HCT116 (cell line): ENCODE results near the gene ARL2BP. TPM values are rescaled to one million over a fixed set of nuclear protein-coding genes. Genes with fewer than 3 reads are reported as not detected.

Experiments used
- ATAC-seq: fragments of 200-7000 bp; cut with Tn5 transposase; 2 replicates; pipeline ENCODE4 v1.9.1; 2020; ENCODE audit warnings: mild to moderate bottlenecking, moderate library complexity
- BruUV-seq: library from RNA; stranded (reverse); fragments of 400-500 nt; replicated peaks from 2 replicates; lab custom pipeline; 2021; lab: Mats Ljungman, UMichigan
- CTCF ChIA-PET: fragments of 300-600 bp; sonication (Branson Sonifier 250); formaldehyde crosslinking; loops from one replicate; lab custom pipeline; 2021; ENCODE audit warnings: antibody characterized with exemption; lab: Charles Lee
- POLR2A ChIA-PET: fragments of 300-600, 350-600 bp; sonication (Branson Sonifier 250); formaldehyde crosslinking; loops from one replicate; lab custom pipeline; 2021; ENCODE audit warnings: antibody characterized with exemption; lab: Charles Lee
- RAD21 ChIA-PET, 2 experiments: fragments of 300-600 bp; sonication (Branson Sonifier 250); formaldehyde crosslinking; loops; one replicate each; lab custom pipeline; 2023; ENCODE audit warnings: low total read pairs in 2 of 2; ENCODE audit not compliant: uncharacterized antibody in 2 of 2, unreplicated experiment in 2 of 2, low non-redundant PET in 1 of 2; lab: Charles Lee
- DNase-seq: peaks from one replicate; pipeline ENCODE4 v3.0.0-alpha.2; 2010; ENCODE audit warnings: low read depth, low spot score
- H2AFZ ChIP-seq: fragments of 200-600 bp; shearing (Covaris generic), sonication (generic); 2 replicates; pipeline ENCODE4 v1.6.1; 2017; ENCODE audit warnings: low read depth, mixed run types, mixed read lengths, antibody characterized with exemption, low read length; ENCODE audit not compliant: poor library complexity, severe bottlenecking
- H3K27ac ChIP-seq: 2 replicates; pipeline ENCODE4 v1.5.1; 2012; ENCODE audit warnings: low read depth, low read length
- H3K27me3 ChIP-seq: fragments of 200-600 bp; sonication (generic); 2 replicates; pipeline ENCODE4 v1.6.1; 2016; ENCODE audit warnings: mixed run types, low read length, mixed read lengths; ENCODE audit not compliant: insufficient read depth
- H3K36me3 ChIP-seq, 2 experiments: fragments of 200-500 bp in 1 of 2; fragments of 200-600 bp in 1 of 2; sonication (Bioruptor generic) in 1 of 2; sonication (generic) in 1 of 2; 2 replicates each; pipeline versions ENCODE4 v1.5.1 to v1.6.1; 2014 to 2016; ENCODE audit warnings: low read length in 2 of 2, inconsistent platforms in 1 of 2, mixed read lengths in 1 of 2, mixed run types in 1 of 2; ENCODE audit not compliant: insufficient read depth in 2 of 2, control insufficient read depth in 1 of 2
- H3K4me1 ChIP-seq, 2 experiments: fragments of 200-600 bp in 1 of 2; sonication (generic) in 1 of 2; 2 replicates each; pipeline versions ENCODE4 v1.5.1 to v1.6.1; 2012 to 2017; ENCODE audit warnings: low read length in 2 of 2, inconsistent platforms in 1 of 2, mild to moderate bottlenecking in 1 of 2, mixed read lengths in 1 of 2, mixed run types in 1 of 2, moderate library complexity in 1 of 2; ENCODE audit not compliant: insufficient read depth in 2 of 2, control insufficient read depth in 1 of 2
- H3K4me2 ChIP-seq: fragments of 200-600 bp; sonication (generic); 2 replicates; pipeline ENCODE4 v1.6.1; 2017; ENCODE audit warnings: mixed run types, low read length, mixed read lengths
- H3K4me3 ChIP-seq, 2 experiments: fragments of 200-600 bp in 1 of 2; sonication (generic) in 1 of 2; replicated peaks in 1 of 2; 2 replicates each; pipeline ENCODE4 v1.5.1; 2011 to 2016; ENCODE audit warnings: low read length in 2 of 2, control low read depth in 1 of 2, low read depth in 1 of 2, mild to moderate bottlenecking in 1 of 2, mixed read lengths in 1 of 2, mixed run types in 1 of 2
- H3K79me2 ChIP-seq: fragments of 200-600 bp; sonication (generic); 2 replicates; pipeline ENCODE4 v1.6.1; 2017; ENCODE audit warnings: mild to moderate bottlenecking, mixed run types, low read length, moderate library complexity, mixed read lengths; ENCODE audit not compliant: insufficient read depth
- H3K9ac ChIP-seq: fragments of 200-600 bp; sonication (generic); 2 replicates; pipeline ENCODE4 v1.6.1; 2016; ENCODE audit warnings: low read length, mixed read lengths
- H3K9me2 ChIP-seq: fragments of 200-600 bp; sonication (generic), shearing (Covaris generic); 2 replicates; pipeline ENCODE4 v1.6.1; 2017; ENCODE audit warnings: mixed run types, mild to moderate bottlenecking, moderate library complexity; ENCODE audit not compliant: insufficient read depth
- H3K9me3 ChIP-seq, 2 experiments: fragments of 200-500 bp in 1 of 2; fragments of 200-600 bp in 1 of 2; sonication (Bioruptor generic) in 1 of 2; sonication (generic) in 1 of 2; 2 replicates each; pipeline ENCODE4 v1.6.1; 2014 to 2017; ENCODE audit warnings: low read length in 2 of 2, mixed read lengths in 2 of 2, inconsistent platforms in 1 of 2, low read depth in 1 of 2, mild to moderate bottlenecking in 1 of 2, mixed run types in 1 of 2, moderate library complexity in 1 of 2; ENCODE audit not compliant: control insufficient read depth in 1 of 2, insufficient read depth in 1 of 2
- H4K20me1 ChIP-seq: fragments of 200-600 bp; sonication (generic), shearing (Covaris generic); 2 replicates; pipeline ENCODE4 v1.6.1; 2017; ENCODE audit warnings: mixed run types, mild to moderate bottlenecking, moderate library complexity; ENCODE audit not compliant: insufficient read depth
- CEBPB ChIP-seq: IDR thresholded peaks from 2 replicates; pipeline ENCODE4 v1.6.1; 2012; ENCODE audit warnings: low read depth
- EGR1 ChIP-seq: IDR thresholded peaks from 2 replicates; pipeline ENCODE4 v1.6.1; 2012; ENCODE audit warnings: low read depth
- ELF1 ChIP-seq: IDR thresholded peaks from 2 replicates; pipeline ENCODE4 v1.6.1; 2012; ENCODE audit warnings: low read depth, borderline replicate concordance
- EZH2 ChIP-seq: fragments of 200-600 bp; sonication (generic); IDR thresholded peaks from 2 replicates; pipeline ENCODE4 v1.6.1; 2017; ENCODE audit warnings: antibody characterized with exemption, mixed run types
- JUND ChIP-seq: IDR thresholded peaks from 2 replicates; pipeline ENCODE4 v1.6.1; 2012
- POLR2A ChIP-seq: IDR thresholded peaks from 2 replicates; pipeline ENCODE4 v1.7.0; 2011; ENCODE audit warnings: borderline replicate concordance; ENCODE audit not compliant: insufficient read depth, insufficient read length; ENCODE audit errors: extremely low read depth
- POLR2AphosphoS5 ChIP-seq: IDR thresholded peaks from 2 replicates; pipeline ENCODE4 v1.6.1; 2011; ENCODE audit warnings: mild to moderate bottlenecking, low read depth, low read length, moderate library complexity
- RAD21 ChIP-seq: IDR thresholded peaks from 2 replicates; pipeline ENCODE4 v1.6.1; 2012; ENCODE audit warnings: low read depth, mild to moderate bottlenecking
- SP1 ChIP-seq: IDR thresholded peaks from 2 replicates; pipeline ENCODE4 v1.6.1; 2012; ENCODE audit warnings: low read depth
- SRF ChIP-seq: IDR thresholded peaks from 2 replicates; pipeline ENCODE4 v1.6.1; 2012; ENCODE audit warnings: low read depth
- TCF7L2 ChIP-seq: IDR thresholded peaks from 2 replicates; pipeline ENCODE4 v1.7.0; 2011; ENCODE audit warnings: borderline replicate concordance, inconsistent platforms; ENCODE audit not compliant: insufficient read depth, insufficient read length; ENCODE audit errors: extremely low read depth
- ZFX ChIP-seq: fragments of 450-650 bp; IDR thresholded peaks from 2 replicates; pipeline ENCODE4 v1.6.1; 2017
- ZNF274 ChIP-seq: fragments of 200-500 bp; sonication (Bioruptor generic); IDR thresholded peaks from 2 replicates; pipeline ENCODE4 v1.6.1; 2014; ENCODE audit warnings: mild to moderate bottlenecking, low read depth, low read length, inconsistent platforms
- intact Hi-C: fragments of 100-400 bp; cut with micrococcal nuclease; formaldehyde crosslinking; loops from 2 replicates; pipeline ENCODE4 v1.10.0; 2022
- total RNA-seq: library from RNA; stranded (reverse); gene quantifications from one replicate; pipeline ENCODE4 v1.2.1, GENCODE V29; 2021; ENCODE audit not compliant: unreplicated experiment
- TF ChIP-seq, protein P1 (sequence below): IDR thresholded peaks from 2 replicates; pipeline ENCODE4 v1.6.1; 2012
- TF ChIP-seq, protein P2 (sequence below), 3 experiments: fragments of 200-600 bp in 1 of 3; sonication (generic) in 1 of 3; IDR thresholded peaks in 2 of 3; conservative IDR thresholded peaks in 1 of 3; 2 replicates each; pipeline ENCODE4 v1.5.1; 2012 to 2017; ENCODE audit warnings: low read depth in 2 of 3, low read length in 2 of 3, antibody characterized with exemption in 1 of 3, borderline replicate concordance in 1 of 3, control low read depth in 1 of 3, mild to moderate bottlenecking in 1 of 3, mixed read lengths in 1 of 3, mixed run types in 1 of 3, moderate library complexity in 1 of 3; ENCODE audit not compliant: insufficient read depth in 1 of 3
- TF ChIP-seq, protein P3 (sequence below): IDR thresholded peaks from 2 replicates; pipeline ENCODE4 v1.6.1; 2012

The ARL2BP gene
- total RNA-seq, 1 experiment from 2014 or later: 28.8 TPM

DNA sequence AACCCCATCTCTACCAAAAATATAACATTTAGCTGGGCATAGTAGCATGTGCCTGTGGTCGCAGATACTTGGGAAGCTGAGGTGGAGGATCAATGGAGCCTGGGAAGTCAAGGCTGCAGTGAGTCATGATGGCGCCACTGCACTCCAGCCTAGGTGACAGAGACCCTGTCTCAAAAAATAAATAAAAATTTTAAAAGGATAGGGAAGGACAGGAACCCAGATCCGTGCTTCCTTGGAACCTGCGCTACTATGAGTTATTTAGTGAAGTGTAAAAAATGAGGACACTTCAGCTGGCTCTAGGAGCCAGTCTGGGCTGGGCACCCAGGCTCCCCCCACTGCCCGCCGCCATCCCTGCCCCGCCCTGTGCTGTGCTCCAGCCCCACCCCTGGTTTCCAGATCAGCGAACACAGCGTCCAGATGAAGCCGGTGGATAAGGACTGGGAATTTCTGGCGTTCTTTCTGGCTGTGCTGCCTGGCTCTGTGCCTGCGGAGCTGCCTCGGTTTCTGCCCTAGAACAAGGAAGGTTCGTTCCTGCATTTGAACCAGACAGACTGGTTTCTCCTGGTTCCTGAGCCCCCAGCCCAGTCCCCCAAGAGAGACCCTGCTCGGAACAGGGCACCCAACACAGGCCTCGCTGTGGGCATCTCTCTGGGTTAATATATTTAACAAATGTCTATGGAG lies 20.9 kb downstream of the ARL2BP start:
- DNase-seq: no peak
- POLR2A ChIA-PET: no interaction called here
- no peaks in the 10 kb centered on the region for H3K27me3 ChIP-seq
- no peaks in the 10 kb centered on the region; a peak in 2 of 4 replicates for H3K4me1 ChIP-seq
- H3K27ac ChIP-seq: no peak overlapping the region
- BruUV-seq: no TSS peak
- H3K9ac ChIP-seq: no peak overlapping the region
- H3K9me3 ChIP-seq: no peaks in the 10 kb centered on the region
- no peak overlapping the region for H3K4me2 ChIP-seq
- H4K20me1 ChIP-seq: no peaks in the 10 kb centered on the region
- no peaks in the 10 kb centered on the region for H3K9me2 ChIP-seq
- TF ChIP-seq EGR1 (no peak), RAD21 (no peak), SP1 (no peak), CEBPB (no peak), ELF1 (no peak)
- TF ChIP-seq, all 23 proteins: peak for 0
- H3K79me2 ChIP-seq: no peaks in the 10 kb centered on the region
- H2AFZ ChIP-seq: no peak overlapping the region
- no peak overlapping the region for H3K4me3 ChIP-seq
- intact Hi-C loops: no loop called here
- peak; percentile 57; the same call in 1 of the 2 replicates for ATAC-seq
- RAD21 ChIA-PET: no interaction called here
- H3K36me3 ChIP-seq: no peaks in the 10 kb centered on the region
- CTCF ChIA-PET: no interaction called here

DNA sequence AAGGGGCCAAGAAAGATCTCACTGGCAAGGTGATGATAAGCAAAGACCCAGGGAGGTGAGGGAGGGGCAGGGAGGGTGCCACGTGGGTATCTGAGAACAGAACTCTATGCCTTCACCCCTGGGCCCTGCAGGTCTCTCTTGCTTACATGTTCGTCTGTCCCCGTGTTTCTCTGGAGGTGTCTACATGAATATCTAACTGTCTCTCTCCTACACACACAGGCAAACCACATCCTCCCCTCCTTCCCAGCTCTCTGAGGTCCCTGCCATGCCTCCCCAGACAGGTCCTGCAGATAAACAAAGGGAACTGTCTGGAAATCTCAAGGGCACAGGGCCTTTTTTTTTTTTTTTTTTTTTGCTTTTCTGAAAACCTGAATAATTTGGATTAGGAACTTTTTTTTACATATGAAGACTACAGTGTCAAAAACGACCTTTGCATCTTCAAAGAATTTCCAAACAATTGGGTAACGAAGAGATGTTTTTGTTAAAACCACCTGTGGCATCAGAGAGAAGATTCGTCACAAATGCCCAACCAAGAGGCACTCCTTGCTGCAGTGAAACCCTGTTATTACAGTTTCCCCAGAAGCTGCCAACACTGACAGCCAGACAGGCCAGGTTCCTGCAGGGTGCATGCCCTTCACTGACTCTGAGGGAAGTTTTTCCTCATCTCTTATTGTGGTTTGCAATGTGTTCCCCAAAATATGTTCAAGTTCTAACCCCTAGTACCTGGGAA lies 21.6 kb downstream of the ARL2BP start:
- Histone ChIP-seq H3K4me3 (no peak overlapping the region), H4K20me1 (no peaks in the 10 kb centered on the region), H3K27ac (no peak overlapping the region), H3K79me2 (no peaks in the 10 kb centered on the region), H3K36me3 (no peaks in the 10 kb centered on the region), H3K9me3 (no peaks in the 10 kb centered on the region), H3K27me3 (no peaks in the 10 kb centered on the region), H3K4me2 (no peak overlapping the region), H3K4me1 (no peaks in the 10 kb centered on the region; a peak in 2 of 4 replicates), H3K9ac (no peak overlapping the region), H2AFZ (no peak overlapping the region), H3K9me2 (no peaks in the 10 kb centered on the region)
- intact Hi-C loops: no loop called here
- DNase-seq: no peak
- ATAC-seq: no peak
- no TSS peak for BruUV-seq
- POLR2A ChIA-PET: no interaction called here
- RAD21 ChIA-PET: no interaction called here
- CTCF ChIA-PET: no interaction called here
- TF ChIP-seq SRF (no peak), POLR2A (no peak), CEBPB (no peak), JUND (no peak), POLR2AphosphoS5 (no peak), ZNF274 (no peak), ZFX (no peak), TCF7L2 (no peak), EZH2 (no peak)
- TF ChIP-seq, protein P1, sequence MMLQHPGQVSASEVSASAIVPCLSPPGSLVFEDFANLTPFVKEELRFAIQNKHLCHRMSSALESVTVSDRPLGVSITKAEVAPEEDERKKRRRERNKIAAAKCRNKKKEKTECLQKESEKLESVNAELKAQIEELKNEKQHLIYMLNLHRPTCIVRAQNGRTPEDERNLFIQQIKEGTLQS: no peak
- TF ChIP-seq, protein P2, sequence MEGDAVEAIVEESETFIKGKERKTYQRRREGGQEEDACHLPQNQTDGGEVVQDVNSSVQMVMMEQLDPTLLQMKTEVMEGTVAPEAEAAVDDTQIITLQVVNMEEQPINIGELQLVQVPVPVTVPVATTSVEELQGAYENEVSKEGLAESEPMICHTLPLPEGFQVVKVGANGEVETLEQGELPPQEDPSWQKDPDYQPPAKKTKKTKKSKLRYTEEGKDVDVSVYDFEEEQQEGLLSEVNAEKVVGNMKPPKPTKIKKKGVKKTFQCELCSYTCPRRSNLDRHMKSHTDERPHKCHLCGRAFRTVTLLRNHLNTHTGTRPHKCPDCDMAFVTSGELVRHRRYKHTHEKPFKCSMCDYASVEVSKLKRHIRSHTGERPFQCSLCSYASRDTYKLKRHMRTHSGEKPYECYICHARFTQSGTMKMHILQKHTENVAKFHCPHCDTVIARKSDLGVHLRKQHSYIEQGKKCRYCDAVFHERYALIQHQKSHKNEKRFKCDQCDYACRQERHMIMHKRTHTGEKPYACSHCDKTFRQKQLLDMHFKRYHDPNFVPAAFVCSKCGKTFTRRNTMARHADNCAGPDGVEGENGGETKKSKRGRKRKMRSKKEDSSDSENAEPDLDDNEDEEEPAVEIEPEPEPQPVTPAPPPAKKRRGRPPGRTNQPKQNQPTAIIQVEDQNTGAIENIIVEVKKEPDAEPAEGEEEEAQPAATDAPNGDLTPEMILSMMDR (IDR thresholded peaks at IDR 0.05 in 2 of 3, conservative IDR thresholded peaks at IDR 0.05 in 1 of 3; ENCODE audit: borderline replicate concordance in 1 of 3, insufficient read depth in 1 of 3, low read depth in 2 of 3, low read length in 2 of 3): no peak
- TF ChIP-seq, protein P3, sequence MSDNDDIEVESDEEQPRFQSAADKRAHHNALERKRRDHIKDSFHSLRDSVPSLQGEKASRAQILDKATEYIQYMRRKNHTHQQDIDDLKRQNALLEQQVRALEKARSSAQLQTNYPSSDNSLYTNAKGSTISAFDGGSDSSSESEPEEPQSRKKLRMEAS: no peak
